K562 (cell line): ENCODE results near the gene ETS2. TPM values are rescaled to one million over a fixed set of nuclear protein-coding genes. Genes with fewer than 3 reads are reported as not detected.

Source experiments
- ATAC-seq: fragments of 200-7000 bp; cut with Tn5 transposase; 3 replicates; pipeline ENCODE4 v1.9.1; 2020; ENCODE audit warnings: moderate library complexity
- BruUV-seq: library from RNA; stranded (reverse); fragments of 400-500 nt; replicated peaks from 2 replicates; lab custom pipeline; 2021; lab: Mats Ljungman, UMichigan
- CTCF ChIA-PET: fragments of 300-600 bp; formaldehyde crosslinking; extraction: SDS; loops from one replicate; lab custom pipeline; 2021; ENCODE audit warnings: low intra/inter-chr PET ratio; lab: Yijun Ruan, JAX
- POLR2A ChIA-PET: fragments of 300-600, 350-650 bp; sonication (Branson Sonifier 250); formaldehyde crosslinking; extraction: SDS; loops from one replicate; lab custom pipeline; 2021; ENCODE audit warnings: antibody characterized with exemption, inconsistent platforms; lab: Yijun Ruan, JAX
- DNase-seq, 4 experiments: peaks; one replicate each; pipeline versions ENCODE4 v3.0.0 to v3.0.0-alpha.2; 2011 to 2018; ENCODE audit warnings: low spot score in 3 of 4, mixed read lengths in 3 of 4; ENCODE audit errors: extremely low read depth in 1 of 4
- FAIRE-seq: peaks from 2 replicates; lab custom pipeline; 2011; peaks lifted over from hg19 to GRCh38; lab: Jason Lieb, UNC
- H2AFZ ChIP-seq: 2 replicates; pipeline ENCODE4 v1.6.0; 2011; ENCODE audit warnings: low read depth, low read length, control low read depth, inconsistent platforms
- H3K27ac ChIP-seq: fragments of 200-600 bp; 3 replicates; pipeline ENCODE4 v1.8.0; 2011; ENCODE audit warnings: low read depth, mild to moderate bottlenecking, control low read depth, inconsistent platforms, low read length, moderate library complexity, mixed read lengths; ENCODE audit errors: extremely low read depth
- H3K27me3 ChIP-seq, 2 experiments: fragments of 300-600 bp in 1 of 2; 2 replicates in 1 of 2; 3 replicates in 1 of 2; pipeline versions ENCODE4 v1.6.0 to v1.8.0; 2011; ENCODE audit warnings: inconsistent platforms in 2 of 2, low read length in 2 of 2, mild to moderate bottlenecking in 1 of 2, mixed read lengths in 1 of 2, moderate library complexity in 1 of 2; ENCODE audit not compliant: control insufficient read depth in 2 of 2, insufficient read depth in 2 of 2
- H3K36me3 ChIP-seq: fragments of 300-600 bp; 3 replicates; pipeline ENCODE4 v1.8.0; 2011; ENCODE audit warnings: mild to moderate bottlenecking, low read length, inconsistent platforms; ENCODE audit not compliant: control insufficient read depth, insufficient read depth
- H3K4me1 ChIP-seq, 2 experiments: fragments of 200-600 bp in 1 of 2; replicated peaks in 1 of 2; 2 replicates in 1 of 2; 3 replicates in 1 of 2; pipeline versions ENCODE4 v1.5.1 to v1.8.0; 2011; ENCODE audit warnings: inconsistent platforms in 2 of 2, low read length in 2 of 2, mild to moderate bottlenecking in 1 of 2, mixed read lengths in 1 of 2, moderate library complexity in 1 of 2; ENCODE audit not compliant: control insufficient read depth in 2 of 2, insufficient read depth in 2 of 2
- H3K4me2 ChIP-seq: 2 replicates; pipeline ENCODE4 v1.6.1; 2011; ENCODE audit warnings: low read length, control low read depth, inconsistent platforms, mixed read lengths; ENCODE audit not compliant: insufficient read depth
- H3K4me3 ChIP-seq: fragments of 200-600 bp; sonication (generic), shearing (Covaris generic); 2 replicates; pipeline ENCODE4 v1.5.1; 2016; ENCODE audit warnings: control low read depth, inconsistent platforms
- H3K79me2 ChIP-seq: fragments of 200-600 bp; 3 replicates; pipeline ENCODE4 v1.8.0; 2011; ENCODE audit warnings: low read length, inconsistent platforms; ENCODE audit not compliant: control insufficient read depth, insufficient read depth
- H3K9ac ChIP-seq, 2 experiments: 2 replicates each; pipeline versions ENCODE4 v1.6.0 to v1.6.1; 2011; ENCODE audit warnings: low read depth in 2 of 2, low read length in 2 of 2, control low read depth in 1 of 2, inconsistent platforms in 1 of 2, mild to moderate bottlenecking in 1 of 2, mixed read lengths in 1 of 2; ENCODE audit not compliant: insufficient read depth in 1 of 2
- H3K9me1 ChIP-seq: one replicate; pipeline ENCODE4 v1.6.0; 2011; ENCODE audit warnings: inconsistent platforms, mild to moderate bottlenecking, low read length, moderate library complexity; ENCODE audit not compliant: control insufficient read depth, insufficient read depth
- H3K9me3 ChIP-seq: replicated peaks from 2 replicates; pipeline ENCODE4 v1.5.1; 2011; ENCODE audit warnings: low read depth, low read length, inconsistent platforms; ENCODE audit not compliant: control insufficient read depth, insufficient read depth
- H4K20me1 ChIP-seq: replicated peaks from 2 replicates; pipeline ENCODE4 v1.6.1; 2011; ENCODE audit warnings: low read length, inconsistent platforms, mixed read lengths; ENCODE audit not compliant: control insufficient read depth, insufficient read depth
- FOXM1 ChIP-seq, 2 experiments: fragments of 450-650 bp in 1 of 2; sonication (generic) in 1 of 2; formaldehyde crosslinking in 1 of 2; IDR thresholded peaks; 2 replicates each; pipeline versions ENCODE4 v1.6.1 to v1.9.0; 2017 to 2022; ENCODE audit warnings: low read depth in 2 of 2, mild to moderate bottlenecking in 2 of 2, missing genetic modification reagents in 1 of 2, moderate library complexity in 1 of 2
- GTF2E2 ChIP-seq: fragments of 200-800 bp; sonication (Bioruptor generic); IDR thresholded peaks from 2 replicates; pipeline ENCODE4 v1.6.1; 2016; ENCODE audit warnings: missing genetic modification characterization, missing compliant biosample characterization
- HNRNPK ChIP-seq: fragments of 200-400 bp; formaldehyde crosslinking; IDR thresholded peaks from one replicate; pipeline ENCODE4 v1.6.1; 2018; ENCODE audit warnings: mild to moderate bottlenecking, low read depth, low read length; ENCODE audit not compliant: poor library complexity, severe bottlenecking
- HNRNPUL1 ChIP-seq: fragments of 200-400 bp; formaldehyde crosslinking; IDR thresholded peaks from 2 replicates; pipeline ENCODE4 v1.6.1; 2017; ENCODE audit warnings: low read length
- HOXB6 ChIP-seq: fragments of 250-450 bp; sonication (Bioruptor Pico); IDR thresholded peaks from 2 replicates; pipeline ENCODE4 v1.5.1; 2022; ENCODE audit warnings: mild to moderate bottlenecking, borderline replicate concordance
- KLF13 ChIP-seq: fragments of 450-650 bp; IDR thresholded peaks from 2 replicates; pipeline ENCODE4 v1.6.1; 2016; ENCODE audit warnings: missing genetic modification characterization, low read depth, mild to moderate bottlenecking, missing compliant biosample characterization, moderate library complexity, borderline replicate concordance
- KLF16 ChIP-seq: IDR thresholded peaks from 2 replicates; pipeline ENCODE4 v1.6.1; 2016; ENCODE audit warnings: antibody characterized with exemption
- MCM2 ChIP-seq: fragments of 450-650 bp; IDR thresholded peaks from 2 replicates; pipeline ENCODE4 v1.6.1; 2017; ENCODE audit warnings: low read depth, mild to moderate bottlenecking
- MTA1 ChIP-seq: fragments of 450-650 bp; IDR thresholded peaks from 2 replicates; pipeline ENCODE4 v1.6.1; 2017; ENCODE audit warnings: borderline replicate concordance
- MTA2 ChIP-seq: fragments of 450-650 bp; IDR thresholded peaks from 2 replicates; pipeline ENCODE4 v1.6.1; 2016; ENCODE audit warnings: low read depth
- NCOA6 ChIP-seq: fragments of 450-650 bp; IDR thresholded peaks from 2 replicates; pipeline ENCODE4 v1.6.1; 2017; ENCODE audit warnings: mild to moderate bottlenecking
- SAFB2 ChIP-seq: fragments of 200-400 bp; formaldehyde crosslinking; IDR thresholded peaks from 2 replicates; pipeline ENCODE4 v1.6.1; 2018; ENCODE audit warnings: borderline replicate concordance, low read length, low read depth, moderate library complexity; ENCODE audit not compliant: severe bottlenecking
- SRSF9 ChIP-seq: fragments of 200-400 bp; formaldehyde crosslinking; IDR thresholded peaks from 2 replicates; pipeline ENCODE4 v1.6.1; 2017; ENCODE audit warnings: low read depth, low read length, borderline replicate concordance
- TOE1 ChIP-seq, 2 experiments: fragments of 450-650 bp in 1 of 2; sonication (generic) in 1 of 2; formaldehyde crosslinking in 1 of 2; IDR thresholded peaks; 2 replicates each; pipeline versions ENCODE4 v1.7.1 to v1.8.0; 2016 to 2022; ENCODE audit warnings: borderline replicate concordance in 2 of 2, mild to moderate bottlenecking in 2 of 2, antibody characterized with exemption in 1 of 2, inconsistent platforms in 1 of 2, low read depth in 1 of 2, missing genetic modification reagents in 1 of 2, moderate library complexity in 1 of 2
- ZBTB11 ChIP-seq, 3 experiments: fragments of 200-800 bp in 1 of 3; fragments of 250-450 bp in 1 of 3; fragments of 450-650 bp in 1 of 3; sonication (Bioruptor Pico) in 1 of 3; sonication (Bioruptor generic) in 1 of 3; formaldehyde crosslinking in 1 of 3; IDR thresholded peaks; 2 replicates each; pipeline versions ENCODE4 v1.6.1 to v1.8.0; 2016 to 2022; ENCODE audit warnings: mild to moderate bottlenecking in 2 of 3, missing genetic modification characterization in 2 of 3, missing compliant biosample characterization in 1 of 3, moderate library complexity in 1 of 3
- ZNF124 ChIP-seq: sonication (generic); formaldehyde crosslinking; IDR thresholded peaks from 2 replicates; pipeline ENCODE4 v1.8.1; 2022; ENCODE audit warnings: missing genetic modification reagents
- ZNF444 ChIP-seq: fragments of 250-450 bp; sonication (Bioruptor Pico); IDR thresholded peaks from 2 replicates; pipeline ENCODE4 v1.4.0; 2020; ENCODE audit warnings: mild to moderate bottlenecking, moderate library complexity
- WGBS: fragments of 100-300 bp; shearing (Covaris generic); methylation state at CpG from one replicate; pipeline ENCODE4 v1.1.6; 2016; ENCODE audit warnings: low coverage, mixed read lengths; ENCODE audit not compliant: insufficient coverage; ENCODE audit errors: missing lambda C conversion rate; 5-methylcytosine and 5-hydroxymethylcytosine counted together
- in situ Hi-C: fragments of 300-500 bp; cut with MboI; formaldehyde crosslinking; loops from 4 replicates; pipeline ENCODE4 v1.15.0; 2018; ENCODE audit warnings: inconsistent platforms, mixed read lengths
- intact Hi-C: fragments of 100-400 bp; cut with micrococcal nuclease; formaldehyde crosslinking; loops from 2 replicates; pipeline ENCODE4 v1.14.2; 2022
- polyA plus RNA-seq, 8 experiments: library from polyadenylated mRNA; depleted of rRNA in 4 of 8; stranded (reverse) in 5 of 8; unstranded in 3 of 8; fragments of >200 nt; fragmentation: Nextera tagmentation in 2 of 8; fragmentation: Illumina TruSeq in 1 of 8; extraction: Ambion mirVana in 2 of 8; extraction: Trizol in 1 of 8; gene quantifications; 2 replicates each; pipeline versions ENCODE4 v1.2.1 to v1.2.3, GENCODE V29; 2011 to 2014; ENCODE audit warnings: inconsistent platforms in 1 of 8, missing spikeins in 1 of 8
- total RNA-seq, 7 experiments: library from RNA; depleted of rRNA in 6 of 7; stranded (reverse); fragments of >200 nt in 6 of 7; fragmentation: Illumina TruSeq in 2 of 7; extraction: Trizol in 2 of 7; gene quantifications; 2 replicates each; pipeline versions ENCODE4 v1.2.1 to v1.2.3, GENCODE V29; 2011 to 2021; ENCODE audit warnings: low replicate concordance in 1 of 7

ETS2 gene
- total and polyA plus RNA-seq, 9 of the 15 experiments (the other 6 are each of a cell fraction or from before 2014, with no cell fraction given), result 1.7 to 24.4 (median 12.2) TPM

GRCh38 chr21:38758501-38759214 lies 47.1 kb upstream of the ETS2 start:
- FAIRE-seq, result no peak
- no peak for ATAC-seq
- CTCF ChIA-PET, result interaction anchor here (0.6 kb wide), 1 partner anchor 15 kb away, joined by 6 read pairs; no protein-coding TSS in a partner anchor

More at GRCh38 chr21:38758501-38759214, 47.1 kb upstream of the ETS2 start:
- no peak for TF ChIP-seq TOE1 (IDR thresholded peaks at IDR 0.05; ENCODE audit: borderline replicate concordance)
- TF ChIP-seq TOE1 (CRISPR knock-in tag; IDR thresholded peaks at IDR 0.05; ENCODE audit: borderline replicate concordance, low read depth), result no peak
- TF ChIP-seq ZBTB11 (CRISPR knock-in tag; IDR thresholded peaks at IDR 0.05), result no peak
- no peak for TF ChIP-seq KLF16
- TF ChIP-seq HOXB6 (CRISPR knock-in tag), result no peak
- no peak for TF ChIP-seq FOXM1 (IDR thresholded peaks at IDR 0.05; ENCODE audit: low read depth)
- TF ChIP-seq FOXM1 (CRISPR knock-in tag; IDR thresholded peaks at IDR 0.05; ENCODE audit: low read depth), result no peak
- no peak for TF ChIP-seq ZNF444 (CRISPR knock-in tag)
- TF ChIP-seq MCM2, result no peak
- TF ChIP-seq MTA2, result no peak
- no peak for TF ChIP-seq SRSF9
- TF ChIP-seq HNRNPK, result no peak
- TF ChIP-seq ZNF124 (CRISPR knock-in tag), result no peak
- TF ChIP-seq NCOA6, result no peak
- no peak for TF ChIP-seq MTA1
- no peak for TF ChIP-seq KLF13 (tag)
- TF ChIP-seq SAFB2, result no peak
- no peak for TF ChIP-seq GTF2E2 (tag)
- no peak for TF ChIP-seq HNRNPUL1
- Histone ChIP-seq H3K27ac (no peak overlapping the region), H3K4me1 (peaks cover 0 to 10% of the 10 kb centered on the region in 2 experiments; a peak in 3 of 5 replicates), H3K9me3 (no peaks in the 10 kb centered on the region), H3K4me3 (no peak overlapping the region), H3K9me1 (no peaks in the 10 kb centered on the region), H3K9ac (no peak overlapping the region), H3K4me2 (no peak overlapping the region), H4K20me1 (no peaks in the 10 kb centered on the region), H3K79me2 (no peaks in the 10 kb centered on the region), H3K27me3 (peaks cover 12 to 22% of the 10 kb centered on the region in 2 experiments; a peak in 3 of 5 replicates), H2AFZ (no peak overlapping the region), H3K36me3 (no peaks in the 10 kb centered on the region)
- 5% methylated on average over 5 of the region's 5 CpGs for WGBS
- POLR2A ChIA-PET, result interaction anchor here (1.3 to 1.5 kb wide), 2 partner anchors 8 to 27 kb away, joined by 3 to 4 read pairs; no protein-coding TSS in a partner anchor
- DNase-seq, result no peak
- intact Hi-C loops (no loop called here), in situ Hi-C loops (no loop called here)
- BruUV-seq, result no TSS peak
